Inferior parietal cortex (tissue), 1 donor: ENCODE data around the gene MPPED2.

Experiments used
- DNase-seq: peaks from one replicate; pipeline ENCODE4 v3.0.0-alpha.2; 2016; ENCODE audit errors: extremely low spot score

The MPPED2 gene

DNA sequence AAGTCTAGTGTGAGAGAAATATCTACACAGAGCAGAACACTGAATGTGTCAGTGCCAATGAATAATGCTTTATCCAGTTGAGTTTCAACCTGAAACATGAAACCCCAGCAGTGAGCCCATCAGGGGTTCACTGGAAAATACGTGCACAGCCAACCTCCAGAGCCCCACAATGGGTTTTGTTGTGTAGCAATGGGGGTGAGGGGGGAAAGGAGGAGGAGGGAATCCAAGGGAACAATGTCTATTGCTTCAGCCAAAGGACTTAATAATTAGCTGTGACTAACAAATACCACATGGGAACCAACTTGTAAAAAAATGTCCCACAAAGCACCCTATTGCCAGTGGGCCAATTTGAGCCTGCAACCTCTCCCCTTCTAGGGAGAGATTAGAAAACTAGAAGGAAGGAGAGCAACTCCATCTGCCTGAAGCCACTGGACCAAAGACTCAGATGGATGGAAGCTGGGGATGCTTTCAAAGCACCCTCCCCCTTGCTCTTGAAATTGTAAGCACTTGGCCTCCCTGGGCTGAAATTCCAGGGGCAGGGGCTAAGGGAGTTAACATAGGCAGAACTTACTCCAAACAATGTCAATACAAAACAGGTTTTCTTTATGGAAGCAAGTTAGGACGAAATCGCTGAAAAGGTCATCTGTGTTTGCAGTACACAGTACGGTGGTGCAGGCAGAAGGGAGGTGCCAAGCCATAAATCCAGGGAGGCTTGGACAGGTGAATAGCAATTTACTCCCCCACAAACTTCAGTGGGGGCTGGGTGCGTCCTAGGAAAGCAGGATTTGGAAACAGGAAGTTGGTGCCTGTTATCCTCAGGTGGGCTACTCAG lies 163.5 kb downstream of the MPPED2 start:
- no peak for DNase-seq

DNA sequence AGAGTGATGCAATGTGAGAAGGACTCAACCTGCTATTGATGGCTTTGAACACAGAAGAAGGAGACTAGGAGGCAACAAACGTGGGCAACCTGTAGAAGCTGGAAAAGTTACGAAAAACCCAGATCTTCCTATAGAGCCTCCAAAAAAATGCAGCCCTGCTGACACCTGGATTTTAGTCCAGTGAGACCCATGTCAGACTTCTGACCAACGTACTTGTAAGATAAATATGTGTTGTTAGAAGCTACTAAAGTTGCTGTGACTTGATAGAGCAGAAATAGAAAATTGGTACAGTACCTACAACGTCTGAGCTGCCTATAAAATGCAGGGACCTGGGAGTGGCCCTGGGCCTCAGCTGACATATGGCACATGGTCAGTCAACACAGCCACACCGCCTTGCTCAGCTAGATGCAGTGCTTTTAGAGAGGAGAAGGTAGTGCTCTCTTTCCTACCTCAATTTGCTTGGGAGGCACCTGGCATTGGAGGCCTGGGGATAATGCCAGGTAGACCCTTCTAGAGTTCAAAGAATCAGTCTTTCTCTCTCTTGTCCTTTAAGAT lies 165.8 kb downstream of the MPPED2 start:
- DNase-seq, result no peak

DNA sequence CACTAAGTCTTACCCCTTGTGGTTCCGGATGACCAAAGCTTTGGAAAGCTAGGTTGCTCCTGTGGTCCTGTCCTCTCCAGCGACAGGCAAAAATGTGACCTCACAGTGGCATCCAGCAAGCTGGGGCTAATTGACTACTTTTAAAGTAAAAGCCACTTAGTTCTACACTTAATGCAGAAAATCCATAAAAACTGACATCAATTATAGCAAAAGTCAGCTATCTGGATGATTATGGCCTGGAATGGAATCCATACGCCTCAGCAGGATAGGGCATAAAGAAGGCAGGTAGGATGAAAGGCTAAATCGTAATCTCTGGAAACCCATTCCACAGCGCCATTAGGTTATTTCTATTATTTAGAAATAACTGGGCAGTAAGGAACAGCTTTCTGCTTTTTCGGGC lies 171.3 kb downstream of the MPPED2 start:
- DNase-seq, result no peak

DNA sequence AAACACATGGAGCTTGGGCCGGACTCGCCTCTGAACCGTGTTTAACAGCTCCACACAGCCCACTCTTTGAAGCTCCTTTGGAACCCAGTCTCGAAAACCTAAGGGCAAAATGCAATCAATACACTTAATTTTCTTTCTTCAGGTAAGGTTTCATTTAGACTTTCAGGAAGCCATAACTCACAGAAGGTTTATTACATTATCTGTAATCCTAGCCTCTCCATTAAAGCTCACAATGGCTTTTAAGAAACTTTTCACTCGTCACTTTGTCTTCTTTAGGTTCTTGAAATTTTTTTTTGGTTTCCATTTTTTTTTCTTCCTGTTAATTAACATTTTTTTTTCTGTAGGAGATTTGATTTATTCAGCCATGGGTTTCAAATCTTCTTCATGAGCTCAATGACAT lies 171.9 kb downstream of the MPPED2 start:
- DNase-seq, result no peak

DNA sequence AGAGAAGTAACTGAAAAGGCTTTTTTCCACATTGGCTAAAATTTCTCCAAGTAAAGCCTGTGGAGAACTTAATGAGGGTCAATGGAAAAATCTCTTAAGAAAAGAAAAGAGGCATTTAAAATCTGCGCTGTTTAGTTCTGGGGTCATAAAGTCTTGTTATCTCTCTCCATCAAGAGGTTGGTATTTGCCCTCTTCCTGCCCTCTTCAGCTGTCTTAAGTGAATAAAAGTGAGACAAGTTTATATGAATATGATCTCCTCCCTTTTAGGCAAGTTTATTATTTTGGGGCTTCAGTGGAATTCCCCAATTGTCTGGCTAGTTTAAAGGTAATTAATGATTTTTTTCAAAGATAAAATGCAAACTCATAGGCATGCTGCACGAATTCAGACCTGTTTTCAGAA lies 173.6 kb downstream of the MPPED2 start:
- DNase-seq, result no peak

DNA sequence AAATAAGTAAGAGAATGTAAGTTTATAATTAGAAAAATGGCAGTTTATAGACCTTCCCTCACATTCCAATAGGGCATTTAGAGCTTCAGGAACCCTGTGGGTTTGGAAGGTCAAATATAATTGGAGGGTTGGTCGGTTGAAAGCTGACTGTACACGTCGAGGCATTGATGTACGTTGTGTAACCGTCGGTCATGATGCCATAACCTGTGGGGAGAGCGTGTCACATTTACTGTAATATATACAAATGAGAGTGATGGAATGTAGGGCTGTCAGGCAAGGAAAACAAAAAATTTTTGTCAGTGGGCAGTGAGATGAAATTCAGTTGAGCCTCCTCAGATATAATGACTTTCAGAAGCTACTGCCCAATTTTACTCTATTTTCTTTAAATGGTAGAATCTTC lies 174.8 kb downstream of the MPPED2 start:
- no peak for DNase-seq

DNA sequence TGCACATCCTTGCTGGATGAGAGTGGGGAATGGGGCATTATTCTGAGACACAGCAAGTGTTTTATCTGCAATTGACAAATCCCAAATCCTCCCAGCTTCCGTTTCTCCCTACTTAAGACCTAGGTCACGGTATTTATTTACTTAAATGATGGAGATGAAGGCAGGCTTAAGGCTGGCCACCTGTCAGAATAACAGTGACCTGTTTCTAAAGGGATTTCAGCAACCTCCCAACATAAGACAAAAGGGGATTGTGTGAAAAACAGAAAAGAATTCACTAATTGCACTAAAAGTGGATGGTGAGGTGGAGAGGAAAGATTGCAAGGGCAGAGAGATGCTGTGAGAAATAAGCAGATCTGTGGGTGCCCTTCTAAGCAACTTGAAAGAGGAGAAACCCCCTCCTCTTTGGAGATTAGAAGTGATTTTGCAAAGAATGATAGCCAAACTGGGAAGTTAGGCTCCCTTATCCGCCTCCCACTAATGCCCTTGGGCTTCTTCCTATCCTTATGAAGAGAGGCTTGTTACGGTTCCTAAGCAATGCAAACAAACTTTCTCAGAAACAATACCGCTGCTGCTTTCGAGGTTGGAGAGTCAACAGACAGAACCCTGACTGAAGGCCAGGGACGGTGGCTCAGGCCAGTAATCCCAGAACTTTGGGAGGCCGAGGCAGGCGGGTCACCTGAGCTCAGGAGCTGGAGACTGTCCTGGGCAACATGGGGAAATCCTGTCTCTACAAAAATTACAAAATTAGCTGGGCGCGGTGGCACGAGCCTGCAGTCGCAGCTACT lies 179.0 kb downstream of the MPPED2 start:
- DNase-seq, result no peak

DNA sequence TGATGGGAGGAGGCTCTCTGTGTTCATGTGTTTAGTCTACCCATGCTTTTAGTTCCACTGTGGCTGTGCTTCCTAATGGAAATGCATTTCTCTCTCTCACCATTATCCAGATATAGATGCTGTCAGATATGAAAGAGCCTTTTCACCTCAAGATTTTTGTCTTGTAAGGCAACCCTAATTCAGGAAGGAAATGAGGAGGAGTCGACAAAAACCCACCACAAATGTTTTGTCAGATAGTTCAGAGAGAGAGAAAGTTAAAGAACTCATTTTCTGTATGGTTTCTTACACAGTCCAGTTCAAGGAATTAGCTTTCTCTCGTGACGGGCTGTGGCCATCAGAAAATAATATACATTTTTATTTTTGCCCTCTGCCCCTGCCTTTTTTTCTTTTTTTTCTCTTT lies 180.8 kb downstream of the MPPED2 start:
- no peak for DNase-seq

DNA sequence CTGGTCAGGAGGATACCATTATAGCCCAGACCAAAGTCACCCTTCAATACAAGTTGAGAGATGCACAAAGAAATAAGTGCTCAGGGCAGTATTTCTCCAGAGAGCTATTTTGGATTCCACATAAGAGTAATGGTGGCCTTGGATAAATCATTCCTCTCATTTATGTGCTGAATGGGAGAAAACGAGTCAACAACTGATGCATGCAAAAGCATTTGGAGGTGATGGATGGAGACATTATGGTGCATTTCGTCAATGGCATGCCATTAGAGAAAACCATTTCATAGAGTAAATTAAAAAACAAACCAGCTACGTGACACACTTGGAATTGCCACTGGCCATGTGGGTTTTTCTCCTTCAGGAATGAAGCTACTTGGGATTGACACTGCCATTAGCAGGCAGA lies 182.0 kb downstream of the MPPED2 start:
- DNase-seq, result no peak

DNA sequence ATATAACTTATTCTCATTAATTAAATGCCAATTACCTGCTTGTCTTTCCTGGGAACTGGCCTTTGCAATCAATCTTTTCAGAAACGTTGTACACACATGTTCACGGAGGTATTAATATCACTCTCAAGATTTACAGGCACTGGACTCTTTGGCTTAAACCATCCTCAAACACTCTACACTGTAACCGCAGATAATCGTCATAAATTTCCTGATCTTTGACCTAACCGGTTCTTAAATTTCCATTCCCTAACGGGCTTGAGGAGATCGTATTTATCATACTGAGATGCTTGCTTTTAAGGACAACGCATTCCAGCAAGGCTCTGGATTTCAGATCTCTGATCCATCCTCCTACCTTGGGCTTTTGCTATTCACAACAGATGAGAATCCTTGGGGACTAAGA lies 190.4 kb downstream of the MPPED2 start:
- DNase-seq, result no peak

DNA sequence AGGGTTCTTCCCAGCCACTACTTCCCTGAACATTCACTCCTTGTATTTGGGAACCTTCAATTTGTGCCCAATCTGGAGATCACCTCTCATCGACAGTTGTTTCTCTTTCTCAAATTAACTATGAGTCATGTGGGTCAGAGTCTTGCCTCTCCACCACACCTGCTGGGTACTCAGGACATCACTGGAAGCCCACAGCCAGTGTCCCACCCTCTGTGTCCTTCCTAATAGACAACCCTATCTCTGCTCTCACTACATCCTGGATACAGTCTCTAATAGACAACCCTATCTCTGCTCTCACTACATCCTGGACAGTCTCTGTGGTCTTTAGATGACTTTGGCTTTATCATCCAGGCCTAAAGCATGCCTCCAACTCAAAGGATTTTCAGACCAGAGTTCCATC lies 193.1 kb downstream of the MPPED2 start:
- DNase-seq, result no peak

DNA sequence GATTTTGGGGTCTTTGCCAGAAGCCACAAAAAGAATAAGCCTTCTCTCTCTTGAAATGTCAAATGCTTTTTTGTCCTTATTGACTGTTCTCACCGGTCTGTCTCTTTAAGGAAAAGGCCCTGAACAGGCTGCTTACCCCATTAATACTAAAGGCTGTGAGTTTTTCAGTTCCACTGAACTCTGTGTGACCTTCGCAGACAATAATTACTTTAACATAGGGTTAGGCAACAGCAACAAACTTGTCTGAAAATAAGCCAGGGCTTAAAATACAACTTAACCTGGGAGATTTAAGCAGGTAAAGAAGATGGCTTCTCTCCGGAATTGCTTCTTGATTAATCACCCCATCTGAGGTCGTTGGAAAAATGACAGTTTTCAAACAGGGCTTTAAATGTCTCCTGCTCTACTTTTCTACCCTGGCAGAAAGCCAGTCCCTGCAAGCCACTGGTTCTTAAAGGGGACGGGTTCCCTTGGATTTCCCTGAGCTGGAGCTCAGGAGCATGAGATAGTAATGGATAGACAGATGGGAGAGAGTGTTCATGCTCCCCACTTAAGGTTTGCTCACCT lies 193.8 kb downstream of the MPPED2 start:
- DNase-seq, result peak; percentile 7

DNA sequence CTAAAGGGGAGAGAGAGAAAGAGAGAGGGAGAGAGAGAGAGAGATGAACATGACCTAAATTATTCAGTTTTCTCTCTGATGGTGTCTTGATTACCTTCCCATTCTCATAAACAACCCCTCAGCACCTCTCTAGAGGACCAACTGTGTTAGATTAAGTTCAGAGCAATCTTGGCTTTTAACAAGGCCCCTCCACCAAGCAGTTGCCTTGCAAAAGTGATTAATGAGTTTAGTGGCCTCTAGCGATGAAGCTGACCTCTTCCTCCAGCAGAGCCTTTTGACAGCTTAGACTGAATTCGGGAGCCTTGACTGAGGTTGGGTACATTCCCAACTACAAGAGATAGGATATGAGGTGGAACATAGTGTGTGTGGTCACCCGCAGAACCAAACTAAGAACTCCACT lies 197.2 kb downstream of the MPPED2 start:
- DNase-seq, result no peak

DNA sequence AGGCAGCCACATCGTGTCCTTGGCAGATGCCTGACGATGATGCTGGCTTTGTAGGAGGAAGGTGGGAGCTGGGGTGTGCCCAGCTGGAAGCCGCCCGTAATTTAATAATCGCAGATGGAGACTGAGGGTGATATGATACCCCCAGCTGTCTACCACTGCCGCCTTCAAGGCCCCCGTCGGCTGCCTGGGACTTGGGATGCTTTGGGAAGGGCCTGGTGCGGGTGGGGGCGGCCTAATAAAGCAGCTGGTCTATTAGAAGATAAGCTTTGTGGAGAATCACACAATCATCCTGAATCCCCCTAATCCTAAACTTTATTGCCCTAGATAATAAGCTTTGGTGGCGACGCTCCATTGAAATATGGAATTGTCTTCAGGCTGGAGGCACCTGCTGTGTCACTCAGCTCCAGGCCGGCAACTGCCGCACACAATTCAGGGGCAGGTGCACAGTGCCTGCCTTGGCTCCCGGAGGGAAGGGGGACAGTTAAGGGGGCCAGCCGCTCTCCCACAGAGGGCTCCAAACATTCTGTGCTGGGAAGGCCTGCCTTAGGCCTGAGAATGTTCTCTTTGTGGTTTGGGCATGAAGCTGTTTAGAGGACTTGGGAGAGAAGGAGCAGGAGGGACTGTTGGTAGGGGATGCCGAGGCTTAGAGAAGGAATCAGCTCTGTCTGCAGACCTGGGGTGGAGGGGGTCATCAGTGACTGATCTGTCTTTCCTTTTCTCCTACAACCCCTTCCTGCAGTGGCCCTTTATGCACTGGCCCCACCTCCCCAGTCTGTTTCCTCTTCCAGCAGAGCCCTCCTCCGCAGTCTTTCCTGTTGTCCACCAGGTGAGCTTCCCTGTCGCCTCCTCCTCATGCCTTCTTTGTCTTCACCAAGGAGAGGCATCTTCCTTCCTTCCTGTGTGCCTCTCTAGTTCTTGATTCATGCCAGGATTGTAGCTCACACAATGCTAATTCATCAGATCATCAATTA lies 198.0 kb downstream of the MPPED2 start:
- DNase-seq, result no peak

DNA sequence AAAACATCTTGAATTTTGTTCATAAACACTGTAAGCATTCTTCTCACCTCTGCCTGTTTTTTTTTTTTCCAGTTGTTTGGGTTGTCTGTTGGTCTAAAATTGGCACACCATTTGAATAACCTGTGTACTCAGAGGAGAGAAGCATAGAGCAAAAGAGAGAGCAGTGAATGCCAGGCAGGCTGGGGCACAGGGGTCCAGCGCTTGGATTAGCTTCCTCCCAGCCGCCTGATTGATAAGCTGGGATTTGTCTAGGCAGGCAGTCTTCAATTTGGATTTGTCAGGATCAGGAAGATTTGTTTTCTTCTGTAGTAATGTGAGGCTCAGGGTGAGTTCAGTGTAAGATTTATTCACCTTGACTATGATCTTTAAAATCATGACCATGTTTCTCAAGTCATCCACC lies 204.3 kb downstream of the MPPED2 start:
- no peak for DNase-seq

DNA sequence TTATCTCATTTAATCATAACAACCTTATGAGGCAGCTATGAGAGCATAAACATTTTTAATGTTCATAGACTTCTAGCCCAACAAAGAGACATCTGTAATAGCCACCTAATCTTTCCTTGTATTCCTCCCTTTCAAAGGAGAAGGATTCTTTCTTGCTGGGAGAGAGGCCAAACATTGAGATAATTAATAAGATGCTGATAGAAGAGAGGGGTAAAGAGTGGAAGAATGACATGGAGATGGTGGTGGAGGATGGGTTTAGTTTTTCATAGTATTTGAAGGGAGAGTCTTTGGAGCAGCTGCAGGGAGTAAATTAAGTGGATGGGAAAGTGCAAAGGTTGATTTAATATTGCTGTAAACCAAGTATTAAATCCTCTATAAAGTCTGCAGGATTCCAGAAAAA lies 205.3 kb downstream of the MPPED2 start:
- no peak for DNase-seq

DNA sequence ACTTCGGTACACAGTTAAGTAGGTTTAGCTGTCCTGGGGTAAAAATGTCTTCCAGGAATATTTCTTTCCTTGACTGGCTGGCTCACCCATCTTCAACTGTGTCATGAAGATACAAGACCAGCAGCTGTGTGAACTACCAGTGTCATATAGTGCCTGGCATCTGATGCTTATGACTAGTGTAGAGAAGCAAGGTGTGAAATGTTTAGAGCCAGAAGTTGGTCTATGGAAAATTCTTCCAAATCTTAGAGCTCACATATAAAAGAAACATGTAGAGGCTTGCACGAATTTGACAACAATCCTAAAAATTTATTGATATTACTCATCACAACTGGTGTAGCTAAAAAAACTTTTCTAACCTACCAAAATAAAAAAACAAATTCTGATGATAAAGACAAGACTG lies 208.8 kb downstream of the MPPED2 start:
- DNase-seq, result no peak

DNA sequence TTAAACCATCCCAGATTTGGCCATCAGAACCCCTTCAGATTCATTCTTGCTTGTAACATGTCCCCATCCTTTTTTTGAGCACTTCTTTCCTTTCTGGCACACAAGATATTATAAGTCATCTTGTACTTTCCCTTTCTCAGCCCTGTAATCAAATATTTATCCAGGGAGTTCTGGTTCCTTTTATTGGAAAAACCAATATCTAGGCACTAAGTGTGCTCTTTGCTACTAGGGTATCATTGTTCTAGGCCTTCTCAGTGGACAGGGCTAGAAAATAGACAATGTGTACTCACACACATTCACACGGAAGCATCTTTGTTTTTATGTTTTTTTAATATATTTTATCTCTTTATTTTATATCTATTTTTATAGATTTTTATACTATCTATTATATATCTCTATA lies 216.0 kb downstream of the MPPED2 start:
- DNase-seq, result no peak

DNA sequence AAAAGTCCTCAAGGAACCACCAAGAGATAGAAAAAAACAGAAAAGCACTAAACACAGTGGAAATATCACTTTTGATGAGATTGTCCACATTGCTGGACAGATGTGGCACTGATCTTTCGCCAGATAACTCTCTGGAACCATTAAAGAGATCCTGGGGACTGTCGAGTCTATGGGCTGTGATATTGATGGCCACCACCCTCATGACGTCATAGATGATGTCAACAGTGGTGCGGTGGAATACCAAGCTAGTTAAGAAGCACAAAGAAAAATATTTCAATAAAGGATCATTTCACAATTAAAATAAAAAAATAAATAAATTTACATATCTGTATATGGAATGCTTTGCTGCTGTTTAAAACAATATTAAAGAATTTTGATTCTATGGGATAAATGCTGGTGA lies 217.8 kb downstream of the MPPED2 start:
- no peak for DNase-seq

DNA sequence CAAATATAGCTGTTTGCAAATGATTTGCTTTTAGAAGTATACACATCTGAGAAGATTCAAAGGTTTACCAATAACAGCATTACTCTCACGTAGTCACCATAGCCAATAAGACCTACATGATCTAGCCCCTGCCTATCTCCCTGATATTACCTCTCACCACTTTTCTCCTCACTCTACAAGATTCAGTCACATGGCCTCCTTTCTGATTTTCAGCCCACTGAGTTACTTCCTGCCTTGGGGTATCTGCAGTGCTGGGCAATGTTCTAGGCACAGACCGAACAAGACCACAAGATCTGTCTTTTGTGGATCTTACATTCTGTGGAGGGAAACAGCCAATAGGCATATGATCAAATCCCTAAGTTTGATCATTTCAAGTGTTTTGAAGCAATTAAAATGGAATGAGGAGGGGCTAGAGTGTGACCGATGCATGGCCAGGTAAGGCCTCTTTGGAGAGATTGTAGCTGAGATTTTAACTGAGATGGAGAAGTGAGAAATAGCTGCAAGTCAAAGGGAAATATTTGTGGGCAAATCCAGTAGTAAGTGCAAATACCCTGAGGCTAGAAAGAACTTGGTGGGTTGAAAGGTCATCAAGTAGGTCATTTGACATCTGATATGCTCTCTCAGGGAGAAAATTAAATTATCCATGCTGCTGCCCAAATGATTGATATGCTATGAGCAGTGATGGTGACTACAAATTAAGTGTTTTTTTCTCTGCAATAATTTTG lies 220.2 kb downstream of the MPPED2 start:
- no peak for DNase-seq
